Measurements from ENCODE around the gene SOD2. TPM values are rescaled to one million over a fixed set of nuclear protein-coding genes. Genes with fewer than 3 reads are reported as not detected.

Gene SOD2
- total and polyA plus RNA-seq, 2 of the 13 experiments (the other 11 are each of a cell fraction or from before 2014, with no cell fraction given) = 304 to 309 TPM

DNA sequence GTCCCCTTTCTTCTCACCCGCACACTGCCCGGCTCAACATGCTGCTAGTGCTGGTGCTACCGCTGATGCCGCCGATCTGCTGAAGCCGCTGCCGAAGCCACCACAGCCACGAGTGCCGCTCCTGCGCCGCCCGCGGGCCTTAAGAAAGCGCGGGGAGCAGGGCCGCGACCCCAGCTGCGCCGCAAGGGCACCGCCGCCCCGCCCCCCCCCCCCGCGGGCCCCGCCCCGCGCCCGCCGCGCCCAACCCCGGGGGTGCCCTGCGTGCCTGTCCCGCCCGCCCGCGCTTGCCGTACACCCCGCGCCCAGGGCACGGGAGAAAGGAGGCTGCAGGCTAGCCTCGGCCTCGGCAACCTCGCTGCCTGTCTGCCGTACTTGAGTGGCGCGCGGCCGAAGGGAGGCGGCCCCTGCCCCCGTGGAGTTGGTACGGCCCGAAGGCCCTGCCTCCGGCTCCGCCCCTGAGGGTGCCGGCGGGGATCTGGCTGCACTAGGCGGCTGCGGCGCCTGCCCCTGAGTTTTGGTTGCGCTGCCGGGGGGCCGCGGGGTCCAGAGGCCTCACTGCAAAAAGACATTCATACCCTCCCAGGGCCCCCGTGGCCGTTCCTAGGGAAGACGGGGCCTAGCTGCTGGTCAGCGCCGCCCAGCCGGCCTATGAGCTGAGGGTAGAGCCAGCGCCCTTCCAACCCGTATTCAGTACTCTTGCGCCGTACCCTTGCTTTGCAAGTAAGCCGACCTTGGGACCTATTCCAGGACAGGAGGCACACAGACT lies at the start of gene SOD2 (continued):
- TF ChIP-seq CSRNP1 (CRISPR knock-in tag; IDR thresholded peaks at IDR 0.05) = no peak
- TF ChIP-seq ZBTB20 (CRISPR knock-in tag; IDR thresholded peaks at IDR 0.05; ENCODE audit: borderline replicate concordance, low read depth) = peak; percentile 33
- no peak for TF ChIP-seq ZNF10 (CRISPR knock-in tag; IDR thresholded peaks at IDR 0.05; ENCODE audit: borderline replicate concordance, low read depth)
- TF ChIP-seq MNT (IDR thresholded peaks at IDR 0.05) = no peak
- no peak for TF ChIP-seq ZNF180 (CRISPR knock-in tag; IDR thresholded peaks at IDR 0.05; ENCODE audit: borderline replicate concordance, low read depth)
- no peak for TF ChIP-seq GRHL1 (CRISPR knock-in tag; conservative IDR thresholded peaks at IDR 0.05)
- TF ChIP-seq ZNF564 (CRISPR knock-in tag; IDR thresholded peaks at IDR 0.05) = peak; percentile 97
- TF ChIP-seq, protein P1, sequence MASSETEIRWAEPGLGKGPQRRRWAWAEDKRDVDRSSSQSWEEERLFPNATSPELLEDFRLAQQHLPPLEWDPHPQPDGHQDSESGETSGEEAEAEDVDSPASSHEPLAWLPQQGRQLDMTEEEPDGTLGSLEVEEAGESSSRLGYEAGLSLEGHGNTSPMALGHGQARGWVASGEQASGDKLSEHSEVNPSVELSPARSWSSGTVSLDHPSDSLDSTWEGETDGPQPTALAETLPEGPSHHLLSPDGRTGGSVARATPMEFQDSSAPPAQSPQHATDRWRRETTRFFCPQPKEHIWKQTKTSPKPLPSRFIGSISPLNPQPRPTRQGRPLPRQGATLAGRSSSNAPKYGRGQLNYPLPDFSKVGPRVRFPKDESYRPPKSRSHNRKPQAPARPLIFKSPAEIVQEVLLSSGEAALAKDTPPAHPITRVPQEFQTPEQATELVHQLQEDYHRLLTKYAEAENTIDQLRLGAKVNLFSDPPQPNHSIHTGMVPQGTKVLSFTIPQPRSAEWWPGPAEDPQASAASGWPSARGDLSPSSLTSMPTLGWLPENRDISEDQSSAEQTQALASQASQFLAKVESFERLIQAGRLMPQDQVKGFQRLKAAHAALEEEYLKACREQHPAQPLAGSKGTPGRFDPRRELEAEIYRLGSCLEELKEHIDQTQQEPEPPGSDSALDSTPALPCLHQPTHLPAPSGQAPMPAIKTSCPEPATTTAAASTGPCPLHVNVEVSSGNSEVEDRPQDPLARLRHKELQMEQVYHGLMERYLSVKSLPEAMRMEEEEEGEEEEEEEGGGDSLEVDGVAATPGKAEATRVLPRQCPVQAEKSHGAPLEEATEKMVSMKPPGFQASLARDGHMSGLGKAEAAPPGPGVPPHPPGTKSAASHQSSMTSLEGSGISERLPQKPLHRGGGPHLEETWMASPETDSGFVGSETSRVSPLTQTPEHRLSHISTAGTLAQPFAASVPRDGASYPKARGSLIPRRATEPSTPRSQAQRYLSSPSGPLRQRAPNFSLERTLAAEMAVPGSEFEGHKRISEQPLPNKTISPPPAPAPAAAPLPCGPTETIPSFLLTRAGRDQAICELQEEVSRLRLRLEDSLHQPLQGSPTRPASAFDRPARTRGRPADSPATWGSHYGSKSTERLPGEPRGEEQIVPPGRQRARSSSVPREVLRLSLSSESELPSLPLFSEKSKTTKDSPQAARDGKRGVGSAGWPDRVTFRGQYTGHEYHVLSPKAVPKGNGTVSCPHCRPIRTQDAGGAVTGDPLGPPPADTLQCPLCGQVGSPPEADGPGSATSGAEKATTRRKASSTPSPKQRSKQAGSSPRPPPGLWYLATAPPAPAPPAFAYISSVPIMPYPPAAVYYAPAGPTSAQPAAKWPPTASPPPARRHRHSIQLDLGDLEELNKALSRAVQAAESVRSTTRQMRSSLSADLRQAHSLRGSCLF (CRISPR knock-in tag; IDR thresholded peaks at IDR 0.05; ENCODE audit: borderline replicate concordance) = 0 out of 2 replicates have a peak, but pooled peaks have one; percentile 30
- TF ChIP-seq, protein P2, sequence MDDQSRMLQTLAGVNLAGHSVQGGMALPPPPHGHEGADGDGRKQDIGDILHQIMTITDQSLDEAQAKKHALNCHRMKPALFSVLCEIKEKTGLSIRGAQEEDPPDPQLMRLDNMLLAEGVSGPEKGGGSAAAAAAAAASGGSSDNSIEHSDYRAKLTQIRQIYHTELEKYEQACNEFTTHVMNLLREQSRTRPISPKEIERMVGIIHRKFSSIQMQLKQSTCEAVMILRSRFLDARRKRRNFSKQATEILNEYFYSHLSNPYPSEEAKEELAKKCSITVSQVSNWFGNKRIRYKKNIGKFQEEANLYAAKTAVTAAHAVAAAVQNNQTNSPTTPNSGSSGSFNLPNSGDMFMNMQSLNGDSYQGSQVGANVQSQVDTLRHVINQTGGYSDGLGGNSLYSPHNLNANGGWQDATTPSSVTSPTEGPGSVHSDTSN (CRISPR knock-in tag; IDR thresholded peaks at IDR 0.05; ENCODE audit: borderline replicate concordance) = peak; percentile 83; the same call in 1 of the 2 replicates
- peak; percentile 89 for TF ChIP-seq MYC (CRISPR knock-in tag; IDR thresholded peaks at IDR 0.05; ENCODE audit: borderline replicate concordance)
- TF ChIP-seq, protein P3, sequence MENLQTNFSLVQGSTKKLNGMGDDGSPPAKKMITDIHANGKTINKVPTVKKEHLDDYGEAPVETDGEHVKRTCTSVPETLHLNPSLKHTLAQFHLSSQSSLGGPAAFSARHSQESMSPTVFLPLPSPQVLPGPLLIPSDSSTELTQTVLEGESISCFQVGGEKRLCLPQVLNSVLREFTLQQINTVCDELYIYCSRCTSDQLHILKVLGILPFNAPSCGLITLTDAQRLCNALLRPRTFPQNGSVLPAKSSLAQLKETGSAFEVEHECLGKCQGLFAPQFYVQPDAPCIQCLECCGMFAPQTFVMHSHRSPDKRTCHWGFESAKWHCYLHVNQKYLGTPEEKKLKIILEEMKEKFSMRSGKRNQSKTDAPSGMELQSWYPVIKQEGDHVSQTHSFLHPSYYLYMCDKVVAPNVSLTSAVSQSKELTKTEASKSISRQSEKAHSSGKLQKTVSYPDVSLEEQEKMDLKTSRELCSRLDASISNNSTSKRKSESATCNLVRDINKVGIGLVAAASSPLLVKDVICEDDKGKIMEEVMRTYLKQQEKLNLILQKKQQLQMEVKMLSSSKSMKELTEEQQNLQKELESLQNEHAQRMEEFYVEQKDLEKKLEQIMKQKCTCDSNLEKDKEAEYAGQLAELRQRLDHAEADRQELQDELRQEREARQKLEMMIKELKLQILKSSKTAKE (CRISPR knock-in tag; IDR thresholded peaks at IDR 0.05; ENCODE audit: borderline replicate concordance) = peak; percentile 58; the same call in 1 of the 2 replicates
